Measurements from ENCODE around the gene RALGAPA2. TPM values are rescaled to one million over a fixed set of nuclear protein-coding genes. Genes with fewer than 3 reads are reported as not detected.

RALGAPA2 gene
- total RNA-seq, 1 experiment from 2014 or later, result 13.4 TPM

- Histone ChIP-seq H3K9me3 (ENCODE audit: control insufficient read depth, insufficient read depth, low read depth, low read length) (no peaks in the 10 kb centered on the region), H3K36me3 (ENCODE audit: control insufficient read depth, insufficient read depth, low read length) (no peaks in the 10 kb centered on the region), H3K27ac (ENCODE audit: low read length) (no peak overlapping the region), H3K4me1 (ENCODE audit: control insufficient read depth, insufficient read depth, low read length) (no peaks in the 10 kb centered on the region), H3K4me3 (ENCODE audit: low read depth in 2 of 2, low read length in 2 of 2) (no peak overlapping the region), H3K27me3 (ENCODE audit: control insufficient read depth, insufficient read depth, low read length) (no peaks in the 10 kb centered on the region)
- in situ Hi-C loops (cut with HindIII; ENCODE audit: low pct_unique_long_range_greater_than_20kb, low sequenced_read_pairs) (no loop called here), intact Hi-C loops (cut with micrococcal nuclease; ENCODE audit: unreplicated experiment) (no loop called here)
- ChIA-PET POLR2A (no interaction called here), CTCF (no interaction called here)
- ATAC-seq (no peak), DNase-seq (ENCODE audit: low read depth, low spot score) (no peak)
- no TSS peak for BruUV-seq (replicated peaks)
- TF ChIP-seq REST (IDR thresholded peaks at IDR 0.05; ENCODE audit: insufficient read depth in 1 of 2, low read depth in 2 of 2, low read length in 1 of 2), result no peak
- no peak for TF ChIP-seq POLR2AphosphoS5 (IDR thresholded peaks at IDR 0.05; ENCODE audit: low read depth, low read length)
- no peak for TF ChIP-seq CTCF (IDR thresholded peaks at IDR 0.05)
- no peak for TF ChIP-seq TCF7L2 (IDR thresholded peaks at IDR 0.05; ENCODE audit: low read depth, low read length)
- TF ChIP-seq SIN3A (IDR thresholded peaks at IDR 0.05; ENCODE audit: borderline replicate concordance, insufficient read depth, low read depth, low read length), result no peak
Measured at GRCh38 chr20:20637998-20638725, 74.3 kb downstream of the RALGAPA2 start.

- no TSS peak for BruUV-seq (replicated peaks)
- no peak overlapping the region for H3K27ac ChIP-seq (ENCODE audit: low read length)
- CTCF ChIA-PET, result no interaction called here
Measured at GRCh38 chr20:20635006-20635405, 77.4 kb downstream of the RALGAPA2 start.

More at GRCh38 chr20:20635006-20635405, 77.4 kb downstream of the RALGAPA2 start:
- Histone ChIP-seq H3K9me3 (ENCODE audit: control insufficient read depth, insufficient read depth, low read depth, low read length) (no peaks in the 10 kb centered on the region), H3K4me1 (ENCODE audit: control insufficient read depth, insufficient read depth, low read length) (no peaks in the 10 kb centered on the region), H3K27me3 (ENCODE audit: control insufficient read depth, insufficient read depth, low read length) (no peaks in the 10 kb centered on the region), H3K4me3 (ENCODE audit: low read depth in 2 of 2, low read length in 2 of 2) (no peak overlapping the region), H3K36me3 (ENCODE audit: control insufficient read depth, insufficient read depth, low read length) (no peaks in the 10 kb centered on the region)
- POLR2A ChIA-PET, result no interaction called here
- no peak for TF ChIP-seq CTCF (IDR thresholded peaks at IDR 0.05)
- TF ChIP-seq POLR2AphosphoS5 (IDR thresholded peaks at IDR 0.05; ENCODE audit: low read depth, low read length), result no peak
- no peak for TF ChIP-seq REST (IDR thresholded peaks at IDR 0.05; ENCODE audit: insufficient read depth in 1 of 2, low read depth in 2 of 2, low read length in 1 of 2)
- no peak for TF ChIP-seq SIN3A (IDR thresholded peaks at IDR 0.05; ENCODE audit: borderline replicate concordance, insufficient read depth, low read depth, low read length)
- TF ChIP-seq TCF7L2 (IDR thresholded peaks at IDR 0.05; ENCODE audit: low read depth, low read length), result no peak
- ATAC-seq (no peak), DNase-seq (ENCODE audit: low read depth, low spot score) (no peak)
- in situ Hi-C loops (cut with HindIII; ENCODE audit: low pct_unique_long_range_greater_than_20kb, low sequenced_read_pairs), result no loop called here
- intact Hi-C loops (cut with micrococcal nuclease; ENCODE audit: unreplicated experiment), result no loop called here

All from Panc1 (cell line).